WI38 (cell line): ENCODE data around the gene DDX1.

Source experiments
- H3K4me3 ChIP-seq: 2 replicates; pipeline ENCODE4 v1.5.1; 2011; ENCODE audit warnings: low read depth, mild to moderate bottlenecking, control low read depth, low read length
- TF ChIP-seq, protein P1 (sequence below): IDR thresholded peaks from 2 replicates; pipeline ENCODE4 v1.5.1; 2012; ENCODE audit warnings: low read depth, mild to moderate bottlenecking, control low read depth, low read length

The DDX1 gene

DNA sequence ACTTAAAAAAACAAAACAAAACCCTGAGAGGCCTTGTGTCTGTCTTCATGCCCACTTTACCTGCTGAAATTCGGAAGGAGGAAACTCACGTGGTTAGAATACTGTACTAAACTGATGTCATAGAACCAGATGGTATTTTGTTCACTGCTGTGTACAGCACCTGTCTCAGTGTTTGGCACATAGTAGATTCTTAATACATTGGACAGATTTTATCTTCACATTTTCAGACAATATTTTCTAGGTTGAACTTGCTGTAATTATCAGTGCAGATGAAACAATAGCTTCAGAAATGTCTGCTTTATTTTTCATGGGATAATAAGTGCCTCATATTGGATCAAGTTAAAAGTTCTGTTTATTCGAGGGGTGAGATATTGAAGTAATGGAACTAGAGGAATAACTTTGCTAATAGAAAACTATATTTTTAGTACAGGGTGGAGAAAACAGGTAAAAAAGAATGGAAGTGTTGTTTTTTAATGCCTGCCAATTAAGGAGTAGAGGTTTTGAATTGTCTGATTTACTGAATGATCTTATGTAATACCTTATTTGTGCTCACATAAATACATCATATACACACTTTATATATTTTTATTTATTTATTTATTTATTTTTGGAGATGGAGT lies 23.7 kb downstream of the DDX1 start:
- H3K4me3 ChIP-seq: no peak overlapping the region
- TF ChIP-seq, protein P1, sequence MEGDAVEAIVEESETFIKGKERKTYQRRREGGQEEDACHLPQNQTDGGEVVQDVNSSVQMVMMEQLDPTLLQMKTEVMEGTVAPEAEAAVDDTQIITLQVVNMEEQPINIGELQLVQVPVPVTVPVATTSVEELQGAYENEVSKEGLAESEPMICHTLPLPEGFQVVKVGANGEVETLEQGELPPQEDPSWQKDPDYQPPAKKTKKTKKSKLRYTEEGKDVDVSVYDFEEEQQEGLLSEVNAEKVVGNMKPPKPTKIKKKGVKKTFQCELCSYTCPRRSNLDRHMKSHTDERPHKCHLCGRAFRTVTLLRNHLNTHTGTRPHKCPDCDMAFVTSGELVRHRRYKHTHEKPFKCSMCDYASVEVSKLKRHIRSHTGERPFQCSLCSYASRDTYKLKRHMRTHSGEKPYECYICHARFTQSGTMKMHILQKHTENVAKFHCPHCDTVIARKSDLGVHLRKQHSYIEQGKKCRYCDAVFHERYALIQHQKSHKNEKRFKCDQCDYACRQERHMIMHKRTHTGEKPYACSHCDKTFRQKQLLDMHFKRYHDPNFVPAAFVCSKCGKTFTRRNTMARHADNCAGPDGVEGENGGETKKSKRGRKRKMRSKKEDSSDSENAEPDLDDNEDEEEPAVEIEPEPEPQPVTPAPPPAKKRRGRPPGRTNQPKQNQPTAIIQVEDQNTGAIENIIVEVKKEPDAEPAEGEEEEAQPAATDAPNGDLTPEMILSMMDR: no peak

- TF ChIP-seq, protein P1: no peak
Observed at GRCh38 chr2:15616429-15616828, 24.8 kb downstream of the DDX1 start.

GRCh38 chr2:15616850-15617777 lies 25.4 kb downstream of the DDX1 start:
- TF ChIP-seq, protein P1: no peak
- H3K4me3 ChIP-seq: no peak overlapping the region

More at GRCh38 chr2:15616429-15616828, 24.8 kb downstream of the DDX1 start:
- no peak overlapping the region for H3K4me3 ChIP-seq

DNA sequence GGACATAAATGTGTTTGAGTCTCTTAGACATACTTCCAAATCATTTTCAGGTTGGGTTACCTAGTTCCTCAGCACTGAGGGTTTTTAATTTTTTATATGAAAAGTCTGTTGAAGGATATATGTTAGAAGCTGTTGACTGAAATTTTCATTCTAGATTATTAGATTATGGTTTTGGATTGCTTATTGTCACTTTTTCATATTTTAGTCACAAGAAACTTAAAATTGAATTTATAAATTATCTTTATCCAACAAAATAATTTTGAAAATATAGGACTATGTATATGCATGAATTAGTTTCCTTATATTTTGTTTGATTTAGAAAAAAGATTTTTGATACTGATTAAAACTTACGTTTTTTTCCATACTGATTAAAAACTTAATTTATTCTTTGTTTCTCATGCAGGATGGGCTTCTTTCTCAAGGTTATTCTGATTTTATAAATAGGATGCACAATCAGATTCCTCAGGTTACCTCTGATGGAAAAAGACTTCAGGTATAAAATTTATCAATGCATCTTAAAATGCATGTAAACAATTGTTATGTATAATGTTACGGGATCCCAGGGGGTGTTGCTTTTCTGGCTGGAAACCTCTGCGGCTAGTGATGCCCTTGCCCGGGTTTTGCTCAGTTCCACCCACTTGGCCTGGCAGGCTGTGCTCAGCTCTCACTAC lies 26.2 kb downstream of the DDX1 start:
- no peak overlapping the region for H3K4me3 ChIP-seq
- TF ChIP-seq, protein P1: no peak

DNA sequence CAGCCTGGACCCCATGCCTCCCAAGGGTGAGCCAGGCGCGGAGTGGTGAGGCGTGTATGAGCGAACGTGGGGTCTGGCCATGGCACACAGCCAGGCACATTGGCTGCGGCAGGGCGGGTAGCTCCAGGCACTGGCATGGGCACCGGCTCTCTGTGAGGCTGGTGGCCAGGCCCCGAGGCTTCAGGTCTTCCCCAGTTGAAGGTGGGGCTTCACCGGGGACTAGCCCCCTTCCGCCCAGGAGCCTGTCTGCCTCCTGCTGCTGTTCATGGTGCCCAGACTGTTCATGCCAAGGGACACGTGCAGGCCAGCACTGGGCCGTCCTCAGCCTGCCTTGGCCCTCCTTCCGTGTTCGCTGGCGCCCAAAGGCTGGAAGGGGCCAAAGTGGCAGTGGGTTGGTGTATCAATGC lies 26.8 kb downstream of the DDX1 start:
- no peak overlapping the region for H3K4me3 ChIP-seq
- TF ChIP-seq, protein P1: no peak

GRCh38 chr2:15619076-15619475 lies 27.4 kb downstream of the DDX1 start:
- no peak overlapping the region for H3K4me3 ChIP-seq
- TF ChIP-seq, protein P1: no peak
